HG03159 (cell line): ENCODE results near the gene IL20RB.

Experiments
- ATAC-seq: cut with Tn5 transposase; IDR thresholded peaks from one replicate; pipeline ENCODE4 v1.9.1; 2021; ENCODE audit warnings: mild to moderate bottlenecking, moderate library complexity; ENCODE audit not compliant: unreplicated experiment

IL20RB gene

GRCh38 chr3:137026701-137027100, 68.9 kb downstream of the IL20RB start:
- no peak for ATAC-seq

DNA sequence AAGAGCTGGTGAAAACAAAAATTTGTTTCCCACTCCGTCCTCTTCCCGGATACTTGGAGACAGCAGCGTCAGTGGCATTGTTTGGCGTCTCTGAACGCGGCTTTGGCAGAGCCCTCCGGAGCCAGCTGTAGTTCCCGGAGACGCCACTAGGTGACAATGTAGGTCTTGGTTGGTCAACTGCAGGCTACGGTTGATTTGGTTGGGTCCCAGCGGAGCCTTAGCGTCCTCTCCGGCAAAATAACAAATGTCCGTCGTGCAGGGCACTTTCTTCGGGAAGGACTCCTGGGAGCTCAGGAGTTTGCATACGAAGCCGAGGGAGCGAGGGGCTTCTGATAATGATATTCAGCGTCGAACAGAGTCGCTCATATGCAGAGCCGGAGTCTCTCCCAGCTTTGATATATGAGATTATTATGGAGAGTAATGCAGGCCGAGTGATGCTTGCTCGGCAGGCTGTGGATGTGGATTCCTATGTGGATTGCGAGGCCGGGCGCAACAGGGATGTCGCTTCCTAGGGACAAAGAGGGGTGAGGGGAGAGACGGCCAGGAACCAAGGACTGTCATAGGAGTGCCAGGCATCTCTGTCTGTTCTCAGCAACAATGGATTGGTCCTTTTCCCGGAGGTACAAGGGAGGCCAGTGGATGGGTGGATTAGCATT, 74.8 kb downstream of the IL20RB start:
- ATAC-seq, result peak; percentile 85

DNA sequence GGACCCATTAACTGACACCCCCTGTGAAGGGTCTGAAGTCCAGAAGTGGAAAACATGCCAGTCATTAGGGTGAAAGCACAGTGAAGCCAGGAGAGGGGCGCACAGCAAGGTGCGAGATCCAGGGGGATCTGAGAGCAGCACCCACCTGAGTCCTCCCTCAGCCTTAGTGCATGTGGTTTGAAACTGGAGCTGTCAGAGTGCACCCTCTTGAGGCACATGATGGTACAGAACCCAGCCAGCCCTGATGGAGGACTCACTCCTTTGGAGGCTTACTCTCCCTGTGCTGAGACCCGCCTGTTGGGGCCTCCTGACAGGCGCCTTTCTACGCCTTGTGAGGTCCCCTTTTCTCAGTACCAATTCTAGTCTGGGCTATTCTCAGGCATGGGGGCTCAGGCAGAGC, 77.8 kb downstream of the IL20RB start:
- no peak for ATAC-seq

DNA sequence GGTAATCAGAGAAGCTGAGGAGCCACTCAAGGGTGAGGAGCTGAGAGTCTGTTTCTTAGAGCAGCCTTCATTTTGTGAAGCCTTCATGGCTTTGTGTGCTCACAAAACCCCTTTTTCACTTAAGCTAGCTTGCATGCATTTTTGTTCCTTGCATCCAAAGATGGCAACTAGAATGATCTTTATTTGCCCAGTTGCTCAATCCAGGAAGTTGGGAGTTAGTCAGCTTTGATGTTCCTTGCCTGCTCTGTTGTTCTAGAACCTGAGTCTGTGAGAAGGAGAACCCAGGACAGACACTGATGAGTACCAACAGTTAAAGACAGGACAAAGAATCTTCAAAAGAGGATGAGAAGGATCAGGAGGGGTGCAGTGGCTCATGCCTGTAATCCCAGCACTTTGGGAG, 81.8 kb downstream of the IL20RB start:
- no peak for ATAC-seq

DNA sequence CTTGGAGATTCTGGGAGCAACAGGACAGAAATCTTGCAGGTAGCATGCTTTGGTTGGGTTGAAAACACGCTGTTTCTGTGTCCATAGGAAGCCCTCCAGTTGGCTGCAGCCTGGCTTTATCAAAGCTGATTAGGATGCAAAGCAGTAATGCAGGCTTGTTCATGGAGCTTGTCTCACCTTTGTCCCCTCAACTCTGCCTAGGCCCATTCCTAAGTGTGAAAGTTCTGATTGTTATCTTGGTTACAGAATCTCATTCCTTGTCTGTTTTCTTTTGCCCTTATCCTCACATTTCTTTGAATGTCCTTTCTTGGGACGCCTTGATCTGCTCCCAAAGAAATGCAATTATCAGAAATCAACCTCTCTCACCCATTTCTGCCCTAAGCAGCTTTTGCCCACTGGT, 83.5 kb downstream of the IL20RB start:
- no peak for ATAC-seq

DNA sequence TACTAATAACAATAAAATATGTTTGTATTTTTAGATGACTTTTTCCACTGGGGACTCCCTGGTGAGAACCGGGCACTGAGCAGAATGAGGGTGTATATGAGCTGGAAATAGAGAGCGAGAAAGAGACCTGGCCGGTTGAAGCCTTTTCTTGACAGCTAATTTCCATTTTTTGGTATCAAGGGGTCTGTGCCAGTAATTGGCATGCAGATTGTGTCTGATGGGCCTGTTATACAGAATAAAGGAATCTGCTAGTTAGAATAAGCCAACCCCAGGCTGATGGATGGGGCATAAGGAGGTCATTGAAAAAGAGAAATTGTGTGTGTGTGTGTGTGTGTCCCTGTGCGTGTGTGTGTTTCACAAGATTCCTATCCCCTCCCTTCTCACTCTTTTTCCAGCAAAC, 83.9 kb downstream of the IL20RB start:
- ATAC-seq, result no peak

GRCh38 chr3:137046747-137047146, 89.0 kb downstream of the IL20RB start:
- no peak for ATAC-seq

GRCh38 chr3:137047240-137047639, 89.5 kb downstream of the IL20RB start:
- ATAC-seq, result no peak

DNA sequence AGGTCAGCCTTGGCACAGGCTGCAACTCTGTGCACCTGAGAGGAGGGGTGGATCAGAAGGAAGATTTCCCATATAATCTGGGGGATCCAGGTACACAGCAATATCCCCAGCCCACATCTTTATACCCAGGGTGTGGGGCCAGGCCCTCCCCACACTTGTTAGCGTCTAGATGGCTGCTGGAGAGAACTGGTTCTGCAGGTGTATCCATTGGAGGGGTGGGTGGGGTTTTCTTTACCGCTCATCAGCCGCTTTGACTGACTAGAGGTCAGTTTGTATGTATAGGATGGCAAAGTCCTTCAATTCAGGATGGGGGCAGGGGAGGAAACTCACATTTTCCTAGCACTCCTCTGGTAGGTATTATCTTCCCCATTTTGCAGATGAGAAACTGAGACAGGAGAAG, 92.5 kb downstream of the IL20RB start:
- ATAC-seq, result no peak

- no peak for ATAC-seq
These were observed 94.5 kb downstream of the IL20RB start for GRCh38 chr3:137052298-137052697.
